HG02884 (cell line): Measurements from ENCODE around the gene MBTPS2.
"Not testable (repeated sequence)": the region's sequence is repeated elsewhere in the genome, so short reads cannot be mapped to it uniquely, and the experiment has no call there.

ENCODE experiments used
- ATAC-seq: cut with Tn5 transposase; IDR thresholded peaks from one replicate; pipeline ENCODE4 v1.9.1; 2021; ENCODE audit warnings: mild to moderate bottlenecking, moderate library complexity; ENCODE audit not compliant: unreplicated experiment

Gene MBTPS2

GRCh38 chrX:21855937-21856415 is 16.6 kb downstream of the MBTPS2 start, which contains the start of gene YY2:
Gene YY2 (plus strand): TSS chrX:21855987. CDS start chrX:21856485, 498 bp downstream.
- no peak for ATAC-seq

- ATAC-seq, result no peak
These were observed 17.1 kb downstream of the MBTPS2 start for GRCh38 chrX:21856504-21856903.

GRCh38 chrX:21863241-21863640 is 23.8 kb downstream of the MBTPS2 start:
- ATAC-seq, result no peak

GRCh38 chrX:21865436-21865835 is 26.0 kb downstream of the MBTPS2 start:
- ATAC-seq, result no peak

- no peak for ATAC-seq
These were observed 31.1 kb downstream of the MBTPS2 start for GRCh38 chrX:21870494-21870893.

GRCh38 chrX:21873063-21873775 is 33.8 kb downstream of the MBTPS2 start:
- ATAC-seq, result no peak

GRCh38 chrX:21874182-21874581 is 34.8 kb downstream of the MBTPS2 start:
- not testable (repeated sequence) for ATAC-seq

GRCh38 chrX:21875013-21875412 is 35.6 kb downstream of the MBTPS2 start:
- ATAC-seq, result no peak

- no peak for ATAC-seq
These were observed 42.6 kb downstream of the MBTPS2 start for GRCh38 chrX:21881881-21882574.

- ATAC-seq, result no peak
These were observed 43.8 kb downstream of the MBTPS2 start for GRCh38 chrX:21883258-21883657.

GRCh38 chrX:21885568-21885967 is 46.2 kb downstream of the MBTPS2 start:
- ATAC-seq, result no peak

- ATAC-seq, result no peak
These were observed 65.9 kb downstream of the MBTPS2 start for GRCh38 chrX:21905313-21905712.

- ATAC-seq, result no peak
These were observed 66.5 kb downstream of the MBTPS2 start for GRCh38 chrX:21905953-21906352.

GRCh38 chrX:21907260-21907659 is 67.8 kb downstream of the MBTPS2 start:
- ATAC-seq, result no peak

GRCh38 chrX:21911481-21911880 is 72.1 kb downstream of the MBTPS2 start:
- ATAC-seq, result no peak

GRCh38 chrX:21912220-21912619 is 72.8 kb downstream of the MBTPS2 start:
- ATAC-seq, result no peak

GRCh38 chrX:21912989-21913388 is 73.6 kb downstream of the MBTPS2 start:
- ATAC-seq, result no peak

GRCh38 chrX:21926116-21926515 is 86.7 kb downstream of the MBTPS2 start:
- no peak for ATAC-seq

GRCh38 chrX:21926527-21927278 is 87.3 kb downstream of the MBTPS2 start:
- ATAC-seq, result peak; percentile 88

- ATAC-seq, result no peak
These were observed 89.8 kb downstream of the MBTPS2 start for GRCh38 chrX:21929209-21929608.

GRCh38 chrX:21930986-21931385 is 91.6 kb downstream of the MBTPS2 start:
- no peak for ATAC-seq
